Stimulated activated CD4-positive, alpha-beta T cell treated with anti-CD3 and anti-CD28 coated beads, Interleukin-2, amount 100 ng/mL, for 24 hours (primary cell): ENCODE results near the gene SRL.
"Not testable (repeated sequence)": the region's sequence is repeated elsewhere in the genome, so short reads cannot be mapped to it uniquely, and the experiment has no call there.

ENCODE experiments used
- DNase-seq, 2 donors: peaks; one replicate each; pipeline ENCODE4 v3.0.0-alpha.2; 2020

SRL gene

DNA sequence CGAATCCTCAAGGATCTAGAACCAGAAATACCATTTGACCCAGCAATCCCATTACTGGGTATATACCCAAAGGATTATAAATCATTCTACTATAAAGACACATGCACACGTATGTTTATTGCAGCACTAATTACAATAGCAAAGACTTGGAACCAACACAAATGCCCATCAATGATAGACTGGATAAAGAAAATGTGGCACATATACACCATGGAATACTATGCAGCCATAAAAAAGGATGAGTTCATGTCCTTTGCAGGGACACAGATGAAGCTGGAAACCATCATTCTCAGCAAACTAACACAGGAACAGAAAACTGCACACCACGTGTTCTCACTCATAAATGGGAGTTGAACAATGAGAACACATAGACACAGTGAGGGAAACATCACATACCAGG is 85.4 kb downstream of the SRL start:
- DNase-seq, result not testable (repeated sequence)

GRCh38 chr16:4153364-4153763 is 88.5 kb downstream of the SRL start:
- DNase-seq, result not testable (repeated sequence)

- DNase-seq, result no peak
Measured at GRCh38 chr16:4152267-4152666, 89.6 kb downstream of the SRL start.

GRCh38 chr16:4147236-4147635 is 94.6 kb downstream of the SRL start:
- DNase-seq, result no peak

DNA sequence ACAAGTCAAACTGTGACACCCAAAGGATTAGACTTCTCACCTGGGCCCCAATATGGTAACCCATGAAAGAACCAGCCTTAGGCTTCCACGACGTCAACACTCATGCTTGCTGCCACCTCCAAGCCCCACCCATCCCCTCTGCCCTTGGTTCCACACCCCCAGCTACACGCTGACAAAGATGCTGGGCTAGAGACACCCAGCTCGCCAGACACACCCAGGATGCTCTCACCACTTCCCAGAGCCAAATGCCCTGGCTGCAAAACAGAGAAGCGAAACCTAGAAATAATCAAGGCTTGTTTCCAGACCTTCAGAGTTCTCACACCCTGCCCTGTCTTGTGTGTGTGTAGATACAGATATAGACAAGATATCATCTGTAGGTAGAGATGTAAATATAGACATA is 99.6 kb downstream of the SRL start:
- peak in 1 of 2 donors; percentile 19 for DNase-seq

- DNase-seq, result no peak
Measured at GRCh38 chr16:4141604-4142003, 100.3 kb downstream of the SRL start.

DNA sequence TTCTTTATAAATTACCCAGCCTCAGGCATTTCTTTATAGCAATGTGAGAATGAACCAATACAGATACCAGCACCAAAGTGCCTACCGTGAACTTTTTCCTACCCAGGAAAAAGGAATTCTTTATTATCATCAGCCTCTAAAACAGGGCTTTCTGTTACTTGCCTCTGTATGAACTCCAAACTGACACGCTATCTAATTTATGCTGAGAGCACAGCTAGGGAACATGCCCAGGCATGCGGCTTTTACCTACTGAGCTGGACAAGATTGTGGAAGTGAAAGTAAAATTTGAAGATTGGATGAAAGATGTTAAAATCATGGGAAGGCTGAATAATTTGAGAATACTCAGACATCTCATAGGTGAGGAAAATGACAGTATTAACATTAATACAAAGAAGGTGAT is 101.2 kb downstream of the SRL start:
- DNase-seq, result no peak

- no peak for DNase-seq
Measured at GRCh38 chr16:4139968-4140367, 101.9 kb downstream of the SRL start.
